ENCODE data around the gene PPP1R12A. TPM values are rescaled to one million over a fixed set of nuclear protein-coding genes. Genes with fewer than 3 reads are reported as not detected.

PPP1R12A gene
- total RNA-seq, 1 experiment from 2014 or later: 52.0 TPM

DNA sequence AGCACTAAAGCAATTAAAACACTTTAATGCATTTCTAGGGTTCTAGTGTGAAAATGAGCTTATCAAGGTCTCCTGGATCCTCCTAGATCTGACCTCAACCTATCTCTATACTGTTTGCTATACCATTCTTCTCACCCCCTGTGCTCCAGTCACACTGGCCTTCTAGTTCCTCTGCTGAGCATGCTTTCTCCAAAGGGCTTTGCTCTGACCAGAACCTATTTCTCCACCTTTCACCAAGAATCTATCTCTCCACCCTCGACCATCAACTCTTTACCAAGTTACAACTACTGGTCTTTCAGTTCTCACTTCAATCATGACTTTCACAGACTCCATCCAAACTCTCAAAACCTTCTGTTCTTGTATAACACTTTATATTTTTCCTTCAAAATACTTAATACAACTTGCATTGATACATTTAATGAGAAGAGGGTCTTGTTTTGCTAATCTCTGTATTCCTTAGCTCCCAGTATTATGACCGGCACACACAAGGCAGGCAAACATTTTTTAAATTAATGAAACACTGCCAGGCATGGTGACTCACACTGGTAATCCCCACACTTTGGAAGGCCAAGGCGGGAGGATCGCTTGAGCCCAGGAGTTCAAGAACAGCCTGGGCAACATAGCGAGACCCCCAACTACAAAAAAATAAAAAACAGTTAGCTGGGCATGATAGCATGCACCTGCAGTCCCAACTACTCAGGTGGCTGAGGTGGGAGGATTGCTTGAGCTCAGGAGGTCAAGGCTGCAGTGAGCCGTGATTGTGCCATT lies 22.8 kb downstream of the PPP1R12A start:
- no peak overlapping the region for H3K4me3 ChIP-seq (replicated peaks in 1 of 2; ENCODE audit: low read depth in 1 of 2, low read length in 2 of 2)
- H3K9me3 ChIP-seq (ENCODE audit: control insufficient read depth in 1 of 2, insufficient read depth in 1 of 2, low read depth in 1 of 2, low read length in 2 of 2): no peaks in the 10 kb centered on the region
- BruUV-seq (replicated peaks): no TSS peak
- DNase-seq (ENCODE audit: low read depth, low spot score): no peak
- no peak overlapping the region for H2AFZ ChIP-seq (ENCODE audit: low read depth, low read length, poor library complexity, severe bottlenecking)
- H3K27ac ChIP-seq (ENCODE audit: low read depth, low read length): no peak overlapping the region
- H4K20me1 ChIP-seq (ENCODE audit: insufficient read depth): peaks cover 15% of the 10 kb centered on the region; the same call in 1 of the 2 replicates
- no peaks in the 10 kb centered on the region for H3K36me3 ChIP-seq (ENCODE audit: control insufficient read depth in 1 of 2, insufficient read depth in 2 of 2, low read length in 2 of 2)
- peaks cover 95% of the 10 kb centered on the region for H3K79me2 ChIP-seq (ENCODE audit: insufficient read depth, low read length)
- no peaks in the 10 kb centered on the region for H3K27me3 ChIP-seq (ENCODE audit: insufficient read depth, low read length)
- H3K9ac ChIP-seq (ENCODE audit: low read length): no peak overlapping the region
- H3K9me2 ChIP-seq (ENCODE audit: insufficient read depth): no peaks in the 10 kb centered on the region
- ChIA-PET RAD21 (ENCODE audit: low non-redundant PET in 1 of 2, low total read pairs in 2 of 2, uncharacterized antibody in 2 of 2, unreplicated experiment in 2 of 2) (no interaction called here), CTCF (no interaction called here), POLR2A (no interaction called here)
- no peak for TF ChIP-seq SRF (IDR thresholded peaks at IDR 0.05; ENCODE audit: low read depth)
- no peak for TF ChIP-seq YY1 (IDR thresholded peaks at IDR 0.05; ENCODE audit: extremely low read depth, insufficient replicate concordance, low read depth, low read length)
- TF ChIP-seq EZH2phosphoT487 (IDR thresholded peaks at IDR 0.05; ENCODE audit: borderline replicate concordance): no peak
- intact Hi-C loops (cut with micrococcal nuclease): no loop called here
- peaks cover 0 to 20% of the 10 kb centered on the region in 2 experiments; a peak in 2 of 4 replicates for H3K4me1 ChIP-seq (ENCODE audit: control insufficient read depth in 1 of 2, insufficient read depth in 2 of 2, low read length in 2 of 2)
- ATAC-seq: no peak
- H3K4me2 ChIP-seq (ENCODE audit: low read length): 0 out of 2 replicates have a peak overlapping the region, but pooled peaks have one; percentile 12

DNA sequence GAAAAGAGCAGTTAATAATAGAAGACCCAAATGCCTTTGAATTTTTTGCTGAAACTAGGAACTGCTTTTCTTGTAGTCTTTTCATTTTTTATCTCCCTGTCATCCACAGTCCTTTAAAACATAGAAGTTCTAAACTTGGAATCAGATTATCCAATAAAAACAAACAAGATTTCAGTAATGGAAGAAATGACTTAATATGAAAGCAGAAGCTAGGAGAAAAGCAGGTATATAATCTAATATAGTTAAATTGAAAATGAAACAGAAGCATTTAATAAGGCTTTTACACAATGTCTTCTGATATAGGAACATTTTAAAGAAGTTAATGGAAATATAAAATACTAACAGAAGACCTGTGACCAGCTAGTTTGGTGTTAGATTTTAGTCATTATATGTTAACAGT lies 26.5 kb downstream of the PPP1R12A start:
- no peak for DNase-seq (ENCODE audit: low read depth, low spot score)
- no peaks in the 10 kb centered on the region for H3K27me3 ChIP-seq (ENCODE audit: insufficient read depth, low read length)
- no peak overlapping the region for H3K4me2 ChIP-seq (ENCODE audit: low read length)
- no peak for ATAC-seq
- H3K79me2 ChIP-seq (ENCODE audit: insufficient read depth, low read length): peaks cover 91% of the 10 kb centered on the region
- peaks cover 11% of the 10 kb centered on the region; the same call in 1 of the 2 replicates for H4K20me1 ChIP-seq (ENCODE audit: insufficient read depth)
- no peak overlapping the region for H2AFZ ChIP-seq (ENCODE audit: low read depth, low read length, poor library complexity, severe bottlenecking)
- H3K36me3 ChIP-seq (ENCODE audit: control insufficient read depth in 1 of 2, insufficient read depth in 2 of 2, low read length in 2 of 2): no peaks in the 10 kb centered on the region
- H3K4me3 ChIP-seq (replicated peaks in 1 of 2; ENCODE audit: low read depth in 1 of 2, low read length in 2 of 2): no peak overlapping the region
- intact Hi-C loops (cut with micrococcal nuclease): no loop called here
- peaks cover 0 to 16% of the 10 kb centered on the region in 2 experiments; a peak in 2 of 4 replicates for H3K4me1 ChIP-seq (ENCODE audit: control insufficient read depth in 1 of 2, insufficient read depth in 2 of 2, low read length in 2 of 2)
- CTCF ChIA-PET: no interaction called here
- H3K9ac ChIP-seq (ENCODE audit: low read length): no peak overlapping the region
- RAD21 ChIA-PET (ENCODE audit: low non-redundant PET in 1 of 2, low total read pairs in 2 of 2, uncharacterized antibody in 2 of 2, unreplicated experiment in 2 of 2): no interaction called here
- no peaks in the 10 kb centered on the region for H3K9me3 ChIP-seq (ENCODE audit: control insufficient read depth in 1 of 2, insufficient read depth in 1 of 2, low read depth in 1 of 2, low read length in 2 of 2)
- H3K9me2 ChIP-seq (ENCODE audit: insufficient read depth): no peaks in the 10 kb centered on the region
- POLR2A ChIA-PET: no interaction called here
- BruUV-seq (replicated peaks): no TSS peak
- no peak overlapping the region for H3K27ac ChIP-seq (ENCODE audit: low read depth, low read length)
- TF ChIP-seq ZFX (IDR thresholded peaks at IDR 0.05): no peak
- TF ChIP-seq POLR2A (IDR thresholded peaks at IDR 0.05; ENCODE audit: borderline replicate concordance, extremely low read depth, insufficient read depth, insufficient read length): no peak
- no peak for TF ChIP-seq YY1 (IDR thresholded peaks at IDR 0.05; ENCODE audit: extremely low read depth, insufficient replicate concordance, low read depth, low read length)
- TF ChIP-seq, protein P1, sequence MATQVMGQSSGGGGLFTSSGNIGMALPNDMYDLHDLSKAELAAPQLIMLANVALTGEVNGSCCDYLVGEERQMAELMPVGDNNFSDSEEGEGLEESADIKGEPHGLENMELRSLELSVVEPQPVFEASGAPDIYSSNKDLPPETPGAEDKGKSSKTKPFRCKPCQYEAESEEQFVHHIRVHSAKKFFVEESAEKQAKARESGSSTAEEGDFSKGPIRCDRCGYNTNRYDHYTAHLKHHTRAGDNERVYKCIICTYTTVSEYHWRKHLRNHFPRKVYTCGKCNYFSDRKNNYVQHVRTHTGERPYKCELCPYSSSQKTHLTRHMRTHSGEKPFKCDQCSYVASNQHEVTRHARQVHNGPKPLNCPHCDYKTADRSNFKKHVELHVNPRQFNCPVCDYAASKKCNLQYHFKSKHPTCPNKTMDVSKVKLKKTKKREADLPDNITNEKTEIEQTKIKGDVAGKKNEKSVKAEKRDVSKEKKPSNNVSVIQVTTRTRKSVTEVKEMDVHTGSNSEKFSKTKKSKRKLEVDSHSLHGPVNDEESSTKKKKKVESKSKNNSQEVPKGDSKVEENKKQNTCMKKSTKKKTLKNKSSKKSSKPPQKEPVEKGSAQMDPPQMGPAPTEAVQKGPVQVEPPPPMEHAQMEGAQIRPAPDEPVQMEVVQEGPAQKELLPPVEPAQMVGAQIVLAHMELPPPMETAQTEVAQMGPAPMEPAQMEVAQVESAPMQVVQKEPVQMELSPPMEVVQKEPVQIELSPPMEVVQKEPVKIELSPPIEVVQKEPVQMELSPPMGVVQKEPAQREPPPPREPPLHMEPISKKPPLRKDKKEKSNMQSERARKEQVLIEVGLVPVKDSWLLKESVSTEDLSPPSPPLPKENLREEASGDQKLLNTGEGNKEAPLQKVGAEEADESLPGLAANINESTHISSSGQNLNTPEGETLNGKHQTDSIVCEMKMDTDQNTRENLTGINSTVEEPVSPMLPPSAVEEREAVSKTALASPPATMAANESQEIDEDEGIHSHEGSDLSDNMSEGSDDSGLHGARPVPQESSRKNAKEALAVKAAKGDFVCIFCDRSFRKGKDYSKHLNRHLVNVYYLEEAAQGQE (IDR thresholded peaks at IDR 0.05; ENCODE audit: low read depth): no peak
- no peak for TF ChIP-seq TCF7L2 (IDR thresholded peaks at IDR 0.05; ENCODE audit: borderline replicate concordance, extremely low read depth, insufficient read depth, insufficient read length)
- no peak for TF ChIP-seq SP1 (IDR thresholded peaks at IDR 0.05; ENCODE audit: low read depth)
- TF ChIP-seq, protein P2, sequence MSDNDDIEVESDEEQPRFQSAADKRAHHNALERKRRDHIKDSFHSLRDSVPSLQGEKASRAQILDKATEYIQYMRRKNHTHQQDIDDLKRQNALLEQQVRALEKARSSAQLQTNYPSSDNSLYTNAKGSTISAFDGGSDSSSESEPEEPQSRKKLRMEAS (IDR thresholded peaks at IDR 0.05): no peak
- no peak for TF ChIP-seq SIN3A (IDR thresholded peaks at IDR 0.05; ENCODE audit: low read depth)
- TF ChIP-seq, protein P3, sequence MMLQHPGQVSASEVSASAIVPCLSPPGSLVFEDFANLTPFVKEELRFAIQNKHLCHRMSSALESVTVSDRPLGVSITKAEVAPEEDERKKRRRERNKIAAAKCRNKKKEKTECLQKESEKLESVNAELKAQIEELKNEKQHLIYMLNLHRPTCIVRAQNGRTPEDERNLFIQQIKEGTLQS (IDR thresholded peaks at IDR 0.05): no peak
- TF ChIP-seq EGR1 (IDR thresholded peaks at IDR 0.05; ENCODE audit: low read depth): no peak
- TF ChIP-seq FOSL1 (IDR thresholded peaks at IDR 0.05; ENCODE audit: low read depth): no peak
- no peak for TF ChIP-seq ELF1 (IDR thresholded peaks at IDR 0.05; ENCODE audit: borderline replicate concordance, low read depth)
- no peak for TF ChIP-seq SRF (IDR thresholded peaks at IDR 0.05; ENCODE audit: low read depth)
- no peak for TF ChIP-seq ZNF274 (IDR thresholded peaks at IDR 0.05; ENCODE audit: low read depth, low read length)
